OCI-LY3 (cell line): ENCODE results near the gene CTNS.

ENCODE experiments used
- H2AFZ ChIP-seq: fragments of 200-600, 300-600 bp; shearing (Covaris generic); 2 replicates; pipeline ENCODE4 v1.6.0; 2014; ENCODE audit warnings: antibody characterized with exemption, low read depth, low read length
- H3K27ac ChIP-seq: fragments of 200-600, 300-600 bp; sonication (generic); 2 replicates; pipeline ENCODE4 v1.5.1; 2014; ENCODE audit warnings: mild to moderate bottlenecking, low read length, moderate library complexity, mixed read lengths
- H3K27me3 ChIP-seq: fragments of 200-600, 300-600 bp; sonication (generic); 2 replicates; pipeline ENCODE4 v1.6.1; 2014; ENCODE audit warnings: low read depth, low read length, mixed read lengths
- H3K36me3 ChIP-seq: fragments of 200-600, 300-600 bp; sonication (generic); replicated peaks from 2 replicates; pipeline ENCODE3; 2014; ENCODE audit warnings: low read depth, low read length, mixed read lengths
- H3K4me1 ChIP-seq: fragments of 300-600, 200-600 bp; sonication (generic); 2 replicates; pipeline ENCODE4 v1.6.1; 2014; ENCODE audit warnings: low read length, mixed read lengths
- H3K4me2 ChIP-seq: fragments of 200-600, 300-600 bp; sonication (generic); 2 replicates; pipeline ENCODE4 v1.6.1; 2014; ENCODE audit warnings: low read length, mixed read lengths
- H3K4me3 ChIP-seq: fragments of 300-600, 200-600 bp; sonication (generic); 2 replicates; pipeline ENCODE4 v1.5.1; 2014; ENCODE audit warnings: antibody characterized with exemption, mild to moderate bottlenecking, low read length, moderate library complexity
- H3K79me2 ChIP-seq: fragments of 300-600, 200-600 bp; shearing (Covaris generic); 2 replicates; pipeline ENCODE4 v1.6.1; 2014; ENCODE audit warnings: mild to moderate bottlenecking, low read length, mixed read lengths
- H3K9ac ChIP-seq: fragments of 300-600, 200-600 bp; shearing (Covaris generic); 2 replicates; pipeline ENCODE4 v1.6.0; 2014; ENCODE audit warnings: mild to moderate bottlenecking, low read length, moderate library complexity
- H3K9me3 ChIP-seq: fragments of 200-600, 300-600 bp; shearing (Covaris generic); 2 replicates; pipeline ENCODE4 v1.6.1; 2014; ENCODE audit warnings: low read length, mixed read lengths; ENCODE audit not compliant: insufficient read depth
- H4K20me1 ChIP-seq: fragments of 200-600, 300-600 bp; sonication (generic); 2 replicates; pipeline ENCODE4 v1.6.1; 2016; ENCODE audit warnings: low read length, mixed read lengths; ENCODE audit not compliant: insufficient read depth
- EZH2phosphoT487 ChIP-seq: fragments of 200-600 bp; shearing (Covaris generic); IDR thresholded peaks from 2 replicates; pipeline ENCODE4 v1.6.1; 2018; ENCODE audit warnings: antibody characterized with exemption, mixed run types, low read depth
- TF ChIP-seq, protein P1 (sequence below): fragments of 200-600, 300-600 bp; sonication (generic); IDR thresholded peaks from 2 replicates; pipeline ENCODE4 v1.5.1; 2014; ENCODE audit warnings: antibody characterized with exemption, low read length, low read depth

The CTNS gene

DNA sequence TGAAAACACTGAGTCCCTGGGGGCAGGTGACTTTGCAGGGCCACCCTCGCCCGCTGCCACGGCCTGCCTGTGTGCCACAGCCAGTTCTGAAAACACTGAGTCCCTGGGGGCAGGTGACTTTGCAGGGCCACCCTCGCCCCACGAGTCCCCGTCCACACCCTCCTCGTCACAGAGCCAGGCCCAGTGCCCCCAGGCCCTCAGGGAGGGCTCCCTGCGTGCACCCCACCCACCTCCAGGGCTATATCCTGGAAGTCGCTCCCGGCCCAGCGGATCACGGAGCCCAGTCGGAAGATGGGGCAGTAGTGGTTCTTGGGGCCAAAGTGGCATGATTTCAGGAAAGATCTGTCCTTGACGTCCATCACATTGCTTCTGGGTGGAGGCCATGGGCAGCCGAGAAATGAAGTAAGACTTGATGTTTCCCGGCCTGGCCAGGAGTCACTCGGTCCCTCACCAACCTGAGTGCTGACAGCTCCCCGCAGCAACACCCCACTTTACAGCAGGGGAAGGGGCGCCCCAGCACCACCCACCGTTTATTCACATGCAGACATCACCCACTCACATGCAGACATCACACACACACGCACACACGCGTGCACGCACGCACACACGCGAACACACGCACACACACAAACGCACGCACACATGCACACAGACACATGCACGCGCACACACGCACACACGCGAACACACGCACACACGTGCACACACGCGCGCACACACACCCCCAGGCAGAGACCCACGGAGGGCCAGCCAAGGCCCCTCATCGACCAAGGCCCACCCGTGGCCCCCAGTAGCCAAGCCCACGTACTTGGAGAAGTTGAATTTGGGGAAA lies 52.9 kb downstream of the CTNS start:
- Histone ChIP-seq H3K27me3 (no peaks in the 10 kb centered on the region), H3K36me3 (peaks cover 21% of the 10 kb centered on the region), H3K27ac (no peak overlapping the region), H2AFZ (no peak overlapping the region), H3K4me3 (no peak overlapping the region), H3K9me3 (no peaks in the 10 kb centered on the region), H4K20me1 (peaks cover 52% of the 10 kb centered on the region), H3K9ac (no peak overlapping the region), H3K4me2 (no peak overlapping the region), H3K4me1 (peaks cover 42% of the 10 kb centered on the region), H3K79me2 (peaks cover 36% of the 10 kb centered on the region)
- TF ChIP-seq, protein P1, sequence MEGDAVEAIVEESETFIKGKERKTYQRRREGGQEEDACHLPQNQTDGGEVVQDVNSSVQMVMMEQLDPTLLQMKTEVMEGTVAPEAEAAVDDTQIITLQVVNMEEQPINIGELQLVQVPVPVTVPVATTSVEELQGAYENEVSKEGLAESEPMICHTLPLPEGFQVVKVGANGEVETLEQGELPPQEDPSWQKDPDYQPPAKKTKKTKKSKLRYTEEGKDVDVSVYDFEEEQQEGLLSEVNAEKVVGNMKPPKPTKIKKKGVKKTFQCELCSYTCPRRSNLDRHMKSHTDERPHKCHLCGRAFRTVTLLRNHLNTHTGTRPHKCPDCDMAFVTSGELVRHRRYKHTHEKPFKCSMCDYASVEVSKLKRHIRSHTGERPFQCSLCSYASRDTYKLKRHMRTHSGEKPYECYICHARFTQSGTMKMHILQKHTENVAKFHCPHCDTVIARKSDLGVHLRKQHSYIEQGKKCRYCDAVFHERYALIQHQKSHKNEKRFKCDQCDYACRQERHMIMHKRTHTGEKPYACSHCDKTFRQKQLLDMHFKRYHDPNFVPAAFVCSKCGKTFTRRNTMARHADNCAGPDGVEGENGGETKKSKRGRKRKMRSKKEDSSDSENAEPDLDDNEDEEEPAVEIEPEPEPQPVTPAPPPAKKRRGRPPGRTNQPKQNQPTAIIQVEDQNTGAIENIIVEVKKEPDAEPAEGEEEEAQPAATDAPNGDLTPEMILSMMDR = no peak
- no peak for TF ChIP-seq EZH2phosphoT487

GRCh38 chr17:3690094-3690715 lies 53.6 kb downstream of the CTNS start:
- Histone ChIP-seq H3K4me1 (peaks cover 42% of the 10 kb centered on the region), H4K20me1 (peaks cover 52% of the 10 kb centered on the region), H3K4me2 (no peak overlapping the region), H3K9ac (no peak overlapping the region), H2AFZ (no peak overlapping the region), H3K9me3 (no peaks in the 10 kb centered on the region), H3K79me2 (peaks cover 43% of the 10 kb centered on the region), H3K27ac (no peak overlapping the region), H3K4me3 (no peak overlapping the region), H3K36me3 (peaks cover 21% of the 10 kb centered on the region), H3K27me3 (no peaks in the 10 kb centered on the region)
- no peak for TF ChIP-seq EZH2phosphoT487
- TF ChIP-seq, protein P1 = no peak

- Histone ChIP-seq H3K4me1 (peaks cover 44% of the 10 kb centered on the region), H3K4me2 (no peak overlapping the region), H3K4me3 (no peak overlapping the region), H3K27ac (no peak overlapping the region), H3K79me2 (peaks cover 53% of the 10 kb centered on the region), H3K9me3 (no peaks in the 10 kb centered on the region), H3K27me3 (no peaks in the 10 kb centered on the region), H4K20me1 (peaks cover 52% of the 10 kb centered on the region), H3K9ac (no peak overlapping the region), H3K36me3 (peaks cover 21% of the 10 kb centered on the region), H2AFZ (no peak overlapping the region)
- TF ChIP-seq, protein P1 = peak; percentile 16
- TF ChIP-seq EZH2phosphoT487 = no peak
Measured at GRCh38 chr17:3691617-3692067, 55.1 kb downstream of the CTNS start.

DNA sequence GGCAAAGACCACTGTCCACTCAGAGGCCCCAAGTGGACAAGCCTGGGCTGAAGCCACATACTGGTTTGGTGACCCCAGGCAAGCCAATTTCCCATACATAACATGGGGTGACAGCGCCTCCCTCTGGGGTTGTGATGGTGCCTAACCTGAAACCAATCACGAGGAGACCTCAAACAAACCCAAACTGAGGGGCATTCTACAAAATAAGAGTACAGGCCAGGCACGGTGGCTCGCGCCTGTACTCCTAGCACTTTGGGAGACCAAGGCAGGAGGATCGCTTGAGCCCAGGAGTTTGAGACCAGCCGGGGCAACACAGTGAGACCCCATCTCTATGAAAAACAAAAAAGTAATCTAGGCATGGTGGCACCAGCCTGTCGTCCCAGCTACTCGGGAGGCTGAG lies 55.8 kb downstream of the CTNS start:
- H2AFZ ChIP-seq = no peak overlapping the region
- H3K27me3 ChIP-seq = no peaks in the 10 kb centered on the region
- TF ChIP-seq, protein P1 = peak; percentile 16; the same call in 1 of the 2 replicates
- no peak for TF ChIP-seq EZH2phosphoT487
- H3K79me2 ChIP-seq = peaks cover 53% of the 10 kb centered on the region
- no peak overlapping the region for H3K4me3 ChIP-seq
- no peak overlapping the region for H3K27ac ChIP-seq
- peaks cover 47% of the 10 kb centered on the region for H3K4me1 ChIP-seq
- H4K20me1 ChIP-seq = peaks cover 52% of the 10 kb centered on the region
- H3K4me2 ChIP-seq = peak overlapping the region; percentile 6; the same call in 1 of the 2 replicates
- H3K36me3 ChIP-seq = peaks cover 21% of the 10 kb centered on the region
- no peaks in the 10 kb centered on the region for H3K9me3 ChIP-seq
- no peak overlapping the region for H3K9ac ChIP-seq
